HG03108 (cell line): Measurements from ENCODE around the gene PCIF1.
A peak's percentile ranks its signal among the peaks of the same experiment; 100 is the strongest.

ENCODE experiments used
- ATAC-seq: cut with Tn5 transposase; IDR thresholded peaks from one replicate; pipeline ENCODE4 v1.9.1; 2021; ENCODE audit warnings: moderate library complexity; ENCODE audit not compliant: unreplicated experiment

Gene PCIF1

DNA sequence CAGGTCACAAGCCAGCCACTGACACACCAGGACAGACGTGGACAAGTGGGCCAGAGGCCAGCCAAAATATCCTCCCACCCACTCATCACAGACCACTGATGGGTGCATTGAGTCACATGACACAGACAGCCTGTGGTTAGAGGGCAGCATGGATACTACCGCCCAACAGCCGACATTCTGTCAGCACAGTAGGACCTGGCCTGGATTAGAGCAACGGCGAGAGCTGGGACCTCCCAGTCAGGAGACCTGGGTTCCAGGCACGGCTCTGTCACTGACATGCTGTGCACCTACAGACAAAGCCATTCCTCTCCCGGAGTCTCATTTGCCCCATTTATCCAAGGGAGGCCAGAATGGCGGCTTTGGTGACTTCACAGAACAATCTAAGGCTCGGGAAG, 29.5 kb downstream of the PCIF1 start:
- no peak for ATAC-seq

DNA sequence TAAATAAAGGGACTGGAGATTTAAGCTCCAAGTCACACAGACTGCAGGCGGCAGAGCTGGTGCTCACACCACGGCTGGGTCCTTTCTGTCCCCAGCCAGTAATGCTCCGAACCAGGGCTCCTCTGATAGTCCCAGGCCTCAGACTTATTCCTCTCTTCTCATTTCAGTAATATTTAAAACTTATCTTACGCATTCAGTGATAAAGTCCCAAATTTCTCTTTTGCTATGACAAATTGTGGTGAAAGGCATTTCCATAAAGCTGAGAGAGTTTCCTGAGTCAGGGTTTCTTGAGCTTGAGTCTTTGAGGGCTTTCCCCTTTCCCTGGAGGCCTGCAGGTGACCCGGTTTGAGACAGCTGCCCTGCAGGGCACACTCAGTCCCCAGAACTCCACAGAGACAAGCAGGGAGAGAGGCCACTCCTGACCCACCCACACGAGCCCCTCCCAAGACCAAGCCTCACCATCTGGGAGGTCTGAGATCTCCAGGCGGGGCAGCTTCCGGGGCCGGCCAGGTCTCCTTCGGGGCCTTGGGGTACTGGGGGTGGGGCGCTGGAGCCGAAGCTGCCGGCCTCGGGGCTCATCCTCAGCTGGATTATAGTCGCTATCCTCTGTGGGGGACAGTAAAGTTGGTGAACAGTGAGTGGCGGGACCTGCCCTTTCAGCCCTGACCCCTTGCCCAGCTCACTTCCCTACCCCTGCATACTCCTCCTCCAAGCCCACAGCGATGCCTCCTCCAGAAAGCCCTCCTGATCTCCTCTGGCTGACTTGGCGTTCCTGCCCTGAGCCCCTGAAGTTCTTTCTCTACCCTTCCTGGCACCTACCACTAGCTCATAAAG, 30.9 kb downstream of the PCIF1 start:
- ATAC-seq = no peak

DNA sequence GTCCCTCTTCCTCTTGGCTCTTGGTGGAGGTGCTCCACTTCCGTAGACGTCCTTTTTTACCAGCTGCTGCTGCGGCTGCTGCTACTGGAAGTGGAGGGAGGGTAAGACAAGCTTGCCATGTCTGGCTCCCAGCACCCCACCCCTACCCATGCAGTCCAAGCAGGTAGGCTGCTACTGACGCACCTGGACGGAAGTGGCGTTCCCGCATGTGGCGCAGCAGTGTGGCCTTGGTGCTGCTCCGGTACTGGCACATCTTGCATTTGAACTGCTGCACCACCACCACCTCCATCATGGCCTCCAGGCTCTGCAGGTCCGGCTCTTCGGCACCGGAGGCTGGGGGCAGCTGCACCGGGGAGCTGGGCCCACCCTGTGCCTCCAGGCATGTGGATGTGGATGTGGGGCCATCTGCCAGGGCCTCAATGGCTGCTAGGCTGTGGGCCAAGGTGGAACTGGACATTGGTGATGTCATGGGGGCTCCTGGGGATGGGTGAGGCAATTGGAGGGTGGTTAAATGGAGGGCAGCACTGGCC, 33.1 kb downstream of the PCIF1 start:
- ATAC-seq = no peak

DNA sequence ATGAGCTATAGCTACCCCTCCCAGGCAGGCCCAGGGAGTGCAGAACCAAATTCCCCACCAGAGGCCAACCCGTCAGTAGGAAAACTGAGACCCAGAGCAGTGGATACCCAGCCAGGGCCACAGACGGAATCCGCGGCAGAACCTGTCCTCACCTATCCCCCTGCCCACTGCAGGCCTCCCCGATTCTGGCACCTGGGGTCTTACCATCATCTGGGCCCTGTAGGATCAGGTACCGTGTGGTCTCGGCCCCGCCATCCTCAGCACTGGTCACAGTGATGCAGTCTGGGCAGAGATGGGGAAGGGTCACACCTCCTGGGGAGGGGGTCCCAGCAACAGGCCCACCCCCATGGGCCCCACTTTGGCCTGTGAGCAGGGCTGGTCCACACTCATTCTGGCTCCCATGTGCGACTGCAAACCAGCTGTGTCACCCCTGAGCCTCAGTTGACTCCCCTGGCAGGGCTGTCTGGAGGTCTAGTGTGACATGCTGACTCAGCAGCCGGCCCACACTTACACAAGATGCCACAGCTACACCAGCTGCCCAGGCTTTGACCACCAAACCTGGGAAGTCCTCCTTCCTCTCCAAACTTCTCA, 33.7 kb downstream of the PCIF1 start:
- ATAC-seq = no peak

DNA sequence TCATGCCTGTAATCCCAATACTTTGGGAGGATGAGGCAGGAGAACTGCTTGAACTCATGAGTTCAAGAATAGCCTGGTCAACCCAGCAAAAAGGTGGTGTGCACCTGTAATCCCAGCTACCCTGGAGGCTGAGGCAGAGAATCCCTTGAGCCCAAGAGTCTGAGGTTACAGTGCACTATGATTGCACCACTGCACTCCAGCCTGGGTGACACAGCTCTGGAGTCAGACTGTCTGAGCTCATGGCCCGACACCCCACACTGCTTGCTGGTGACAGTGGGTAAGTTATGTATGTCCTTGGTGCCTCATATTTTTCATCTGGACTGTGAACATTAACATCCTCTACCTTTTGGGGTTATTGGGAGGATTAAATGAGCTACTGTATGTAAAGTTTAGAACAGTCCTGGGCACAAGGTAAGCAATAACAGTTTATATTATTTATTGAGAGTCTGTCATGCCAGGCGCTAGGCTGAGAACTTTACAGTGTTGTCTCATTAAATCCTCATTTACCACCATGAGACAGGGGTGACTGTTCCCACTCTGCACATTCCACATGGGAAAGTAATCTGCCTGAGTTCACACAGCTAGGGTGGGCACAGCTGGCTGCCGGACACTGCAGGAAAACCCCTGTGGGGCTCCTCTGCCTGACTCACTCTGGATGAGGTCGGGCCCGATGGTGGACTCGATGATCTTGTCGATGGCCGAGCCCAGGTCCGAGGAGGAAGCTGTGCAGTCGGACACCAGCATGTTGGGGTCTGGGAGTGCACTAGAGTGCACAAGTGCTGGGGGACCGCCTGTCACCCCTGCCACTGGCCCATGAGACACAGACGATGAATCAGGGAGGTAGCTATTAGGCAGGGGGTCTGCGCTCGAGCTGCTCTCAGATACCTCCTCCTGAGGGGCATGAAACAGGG, 34.6 kb downstream of the PCIF1 start:
- ATAC-seq = no peak

DNA sequence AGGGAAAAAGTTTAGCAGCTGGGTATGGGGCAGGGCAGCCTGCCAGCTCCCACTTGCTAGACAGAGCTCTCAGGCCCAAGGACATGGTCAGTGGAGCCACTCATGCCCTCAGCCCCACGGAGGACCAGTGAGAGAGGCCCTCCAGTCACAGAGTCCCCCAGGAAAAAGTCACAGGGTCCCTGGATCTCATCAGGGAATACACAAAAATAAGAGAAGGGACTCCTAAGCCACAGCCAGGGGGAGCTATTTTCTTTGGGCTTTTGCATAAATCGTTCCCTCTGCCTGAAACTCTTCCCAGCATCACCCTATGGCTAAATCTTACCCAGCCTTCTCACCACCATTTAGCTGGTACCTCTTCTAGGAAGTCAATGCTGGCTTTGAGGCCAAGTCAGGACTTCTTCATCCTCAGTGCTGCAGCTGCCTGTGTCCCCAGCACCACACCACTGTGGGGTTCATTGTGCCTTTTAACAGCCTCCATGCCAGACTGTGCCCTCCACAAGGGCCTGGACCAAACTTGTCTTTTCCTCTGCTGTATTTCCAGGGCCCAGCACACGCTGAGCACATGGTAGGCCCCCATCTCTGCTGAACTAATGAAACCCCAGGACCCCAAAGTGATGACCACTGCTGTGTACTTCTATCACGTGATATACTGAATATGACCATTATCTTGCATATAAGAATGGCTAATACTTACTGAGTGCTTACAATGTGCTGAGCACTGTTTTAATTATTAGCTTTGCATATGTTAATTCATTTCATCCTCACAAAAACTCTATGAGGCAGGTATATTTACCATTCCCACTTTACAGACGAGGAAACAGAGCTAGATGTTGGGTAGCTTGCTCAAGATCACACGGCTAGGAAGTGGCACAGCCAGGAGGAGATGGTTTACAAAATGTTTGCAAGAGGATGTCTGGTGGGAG, 35.5 kb downstream of the PCIF1 start:
- no peak for ATAC-seq

DNA sequence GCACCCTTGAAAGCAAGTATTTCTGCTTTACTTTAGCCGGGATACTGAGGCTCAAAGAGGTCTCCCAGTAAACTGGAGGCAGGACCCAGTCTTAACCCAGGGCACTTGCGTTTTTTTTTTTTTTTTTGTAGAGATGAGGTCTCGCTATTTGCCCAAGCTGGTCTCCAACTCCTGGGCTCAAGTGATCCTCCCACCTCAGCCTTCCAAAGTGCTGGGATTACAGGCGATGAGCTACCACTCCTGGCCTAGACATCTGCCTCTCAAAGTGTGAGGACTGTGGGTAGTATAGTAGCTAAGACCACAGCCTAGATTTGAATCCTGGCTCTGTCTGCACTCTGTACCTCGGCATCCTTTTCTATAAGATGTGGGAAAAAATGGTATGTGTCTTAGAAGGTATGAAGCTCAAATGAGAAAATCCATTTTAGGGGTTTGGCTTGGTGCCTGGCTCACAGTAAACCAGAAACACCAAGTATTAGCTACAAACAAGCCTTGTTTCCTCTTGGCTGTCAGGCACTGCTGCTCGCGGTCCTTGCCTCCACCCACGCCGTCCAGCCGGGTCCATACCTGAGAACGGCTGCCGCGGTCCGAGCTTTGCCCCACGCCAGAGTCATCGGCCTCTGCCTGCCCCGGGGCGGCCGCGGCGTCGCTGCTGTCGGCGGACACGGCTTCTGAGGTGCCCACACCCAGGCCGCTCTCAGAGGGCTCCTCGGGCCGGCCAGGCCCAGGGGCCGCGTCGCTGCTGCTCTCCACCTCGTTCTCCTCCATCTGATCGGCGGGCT, 36.4 kb downstream of the PCIF1 start:
- ATAC-seq = peak; percentile 10

DNA sequence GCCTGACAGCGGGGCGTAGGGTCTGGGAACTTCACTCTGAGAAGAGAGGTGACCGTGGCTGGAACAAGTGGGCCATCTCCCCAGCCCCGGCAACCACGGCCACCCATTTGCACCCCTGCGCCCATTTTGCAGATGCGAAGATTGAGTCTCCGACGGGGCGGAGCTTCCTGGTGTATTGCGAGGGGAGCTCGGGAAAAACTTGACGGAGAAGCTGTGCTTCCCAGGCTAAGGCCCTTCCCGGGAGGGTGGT, 36.9 kb downstream of the PCIF1 start:
- ATAC-seq = peak; percentile 4

DNA sequence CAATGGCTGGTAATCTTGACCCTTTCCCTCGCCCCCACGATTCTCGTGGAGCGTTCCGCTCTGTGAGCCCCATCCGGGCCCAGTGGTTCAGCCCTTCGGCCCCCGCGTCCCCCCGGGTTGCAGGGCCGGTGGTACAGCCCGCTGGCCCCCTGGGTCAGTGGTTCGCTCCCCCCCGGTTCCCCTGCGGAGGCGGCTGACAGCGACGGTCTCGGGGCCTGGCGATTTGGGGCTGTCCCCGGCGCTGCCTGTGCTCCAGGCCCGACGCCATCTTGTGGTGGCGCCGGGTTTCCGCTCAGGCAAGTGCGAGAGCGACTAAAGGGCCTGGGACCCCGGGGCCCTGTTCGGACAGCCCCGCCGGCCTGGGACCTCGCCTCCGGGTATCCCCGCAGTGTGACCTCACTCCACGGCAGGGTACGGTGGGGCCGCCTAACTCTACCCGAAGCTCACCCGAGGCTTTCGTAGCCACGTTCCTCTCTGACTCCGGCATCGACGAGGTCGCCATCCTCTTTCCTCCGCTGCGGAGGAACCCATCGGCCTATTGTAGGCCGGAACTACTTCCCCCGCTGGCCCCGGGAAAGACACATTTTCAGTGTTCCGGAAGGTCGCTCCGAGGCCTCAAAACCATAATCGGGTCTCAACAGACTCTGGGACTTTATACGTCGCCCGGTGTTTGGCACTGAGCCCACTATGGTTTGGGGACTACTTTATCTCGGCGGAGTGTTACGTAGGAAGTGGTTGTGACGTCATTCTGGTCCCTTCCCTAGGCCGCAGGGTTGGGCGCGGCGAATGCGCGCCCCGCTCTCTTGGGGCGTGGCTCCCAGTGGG, 37.4 kb downstream of the PCIF1 start, which contains the start of gene ZNF335:
ZNF335 (minus strand) TSS at position 529 of the 825 bp plus-strand sequence. CDS start 793 bp downstream, outside the sequence.
- peak; percentile 51 for ATAC-seq

DNA sequence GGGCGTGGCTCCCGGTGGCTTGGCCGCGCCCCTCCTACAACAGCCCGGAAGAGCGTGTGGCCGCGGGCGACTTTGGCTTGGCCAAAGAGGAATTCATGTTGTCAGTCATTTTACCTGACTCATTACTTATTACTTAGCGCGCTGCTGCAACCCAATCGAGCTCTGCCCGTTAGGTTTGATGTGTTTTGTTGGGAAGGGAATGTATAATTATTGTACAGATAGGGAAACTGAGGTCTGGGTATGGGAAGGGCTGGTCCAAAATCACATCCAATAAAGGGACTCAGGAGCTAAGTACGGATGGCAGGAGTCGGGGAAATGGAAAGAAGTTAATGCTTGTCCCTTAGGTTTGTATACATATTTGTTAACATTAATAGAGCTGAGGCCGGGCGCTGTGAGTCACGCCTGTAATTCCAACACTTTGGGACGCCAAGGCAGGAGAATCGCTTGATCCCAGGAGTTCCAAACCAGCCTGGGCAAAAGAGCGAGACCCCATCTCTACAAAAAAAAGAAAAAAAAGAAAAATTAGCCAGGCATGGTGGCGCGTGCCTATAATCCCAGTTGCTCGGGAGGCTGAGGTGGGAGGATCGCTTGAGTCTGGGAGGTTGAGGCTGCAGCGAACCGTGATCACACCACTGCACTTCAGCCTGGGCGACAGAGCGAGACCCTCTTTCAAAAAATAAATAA, 38.2 kb downstream of the PCIF1 start:
- peak; percentile 73 for ATAC-seq

DNA sequence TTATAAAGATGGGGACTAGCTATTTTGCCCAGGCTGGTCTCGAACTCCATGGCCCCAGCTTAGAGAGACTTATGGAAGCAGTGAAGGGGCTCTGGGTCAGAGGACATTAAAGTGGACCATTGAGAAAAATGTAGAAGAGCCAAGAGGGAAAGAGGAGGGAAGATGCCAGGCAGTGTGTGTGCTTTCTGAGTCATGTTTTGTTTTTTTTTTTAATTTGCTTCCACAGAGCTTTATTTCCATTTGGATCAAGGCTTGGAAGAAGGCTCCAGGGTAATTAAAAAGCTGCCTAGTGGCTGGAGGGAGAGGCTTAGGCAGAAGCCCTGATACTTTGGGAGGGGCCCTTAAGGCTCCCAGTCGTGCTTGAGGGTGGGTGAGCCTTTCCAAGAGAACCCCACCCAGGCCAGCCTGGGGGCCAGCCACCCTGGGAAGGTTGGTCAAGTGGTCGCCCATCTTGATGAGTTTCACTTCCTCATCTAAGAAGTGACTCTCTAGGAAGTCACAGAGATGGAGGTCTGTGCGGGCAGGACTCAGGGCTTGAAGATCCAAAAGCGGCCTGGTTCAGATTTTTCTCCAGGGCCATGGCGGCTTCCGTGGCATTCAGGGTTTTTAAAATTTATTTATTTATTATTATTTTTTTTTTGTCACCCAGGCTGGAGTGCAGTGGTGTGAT, 40.5 kb downstream of the PCIF1 start:
- ATAC-seq = no peak

DNA sequence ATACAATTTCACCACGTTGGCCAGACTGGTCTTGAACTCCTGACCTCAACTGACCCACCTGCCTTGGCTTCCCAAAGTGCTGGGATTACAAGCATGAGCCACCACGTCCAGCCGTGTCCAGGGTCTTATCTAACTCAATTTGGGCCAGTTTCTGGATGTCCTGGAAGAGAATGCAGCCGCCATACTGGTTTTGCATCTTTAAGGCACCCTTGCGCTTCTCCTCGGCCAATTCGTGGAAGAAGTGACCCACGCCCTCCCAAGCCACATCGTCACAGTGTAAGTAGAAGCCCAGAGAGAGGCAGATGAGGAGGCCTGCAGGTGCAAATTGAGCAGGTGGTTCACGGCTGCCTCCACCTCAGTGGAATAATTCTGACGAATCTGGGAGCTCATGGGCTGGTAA, 41.2 kb downstream of the PCIF1 start:
- ATAC-seq = no peak

DNA sequence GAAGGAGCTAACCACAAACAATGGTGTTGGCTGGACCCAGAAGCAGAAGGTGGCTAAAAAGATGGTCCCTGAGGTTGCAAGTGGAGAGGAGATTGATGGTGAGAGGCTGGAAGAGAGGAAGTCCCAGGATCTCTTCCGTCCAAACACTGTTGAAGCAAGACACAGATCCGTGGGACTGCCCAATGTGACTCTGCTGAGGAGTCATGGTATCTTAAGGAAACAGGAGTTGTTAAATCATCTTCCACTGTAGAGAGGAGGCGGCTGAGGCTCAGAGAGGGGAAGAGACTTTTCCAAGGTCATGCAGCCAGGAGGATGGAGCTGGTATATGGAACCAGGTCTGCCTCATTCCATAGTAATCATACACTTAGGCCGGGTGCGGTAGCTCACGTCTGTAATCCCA, 41.6 kb downstream of the PCIF1 start:
- ATAC-seq = no peak

DNA sequence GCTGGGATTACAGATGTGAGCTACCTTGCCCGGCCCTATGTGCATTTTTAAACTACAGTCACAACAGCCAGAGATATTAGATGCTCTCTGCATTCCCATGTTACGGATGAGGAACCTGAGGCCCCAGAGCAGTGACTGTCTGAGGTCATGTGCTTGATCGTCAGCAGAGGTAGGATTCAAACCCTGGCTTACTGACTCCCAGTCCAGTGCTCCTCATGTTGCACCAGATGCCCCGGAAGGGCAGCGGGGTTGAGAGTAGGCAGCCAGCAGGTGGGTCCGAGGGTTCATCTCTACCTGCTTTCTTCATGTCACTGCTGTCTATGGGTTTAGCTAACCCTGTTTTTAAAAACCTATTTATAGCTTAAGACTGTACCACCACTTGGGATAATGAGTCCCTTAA, 46.8 kb downstream of the PCIF1 start:
- no peak for ATAC-seq

DNA sequence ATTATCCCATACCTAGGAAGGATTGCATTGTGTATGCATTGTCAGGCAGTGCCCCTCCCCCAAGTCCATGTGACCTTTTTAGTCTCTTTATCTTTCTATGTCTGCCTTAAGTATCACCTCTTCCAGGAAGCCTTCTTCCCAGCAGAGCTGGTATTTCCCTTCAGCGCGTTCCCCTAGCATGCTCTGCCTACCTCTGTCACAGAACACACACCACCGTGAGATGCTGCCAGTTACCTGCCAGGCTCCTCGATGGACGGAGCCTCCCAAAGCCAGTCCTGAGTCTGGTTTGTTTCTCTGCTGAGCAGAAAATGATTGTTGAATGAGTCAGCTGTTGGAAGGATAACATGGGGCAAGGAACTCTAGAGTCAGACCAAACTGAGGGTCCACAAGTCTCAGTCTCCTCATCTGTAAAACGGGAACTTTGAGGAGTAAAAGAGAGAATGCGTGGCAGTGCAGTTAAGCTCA, 48.8 kb downstream of the PCIF1 start:
- no peak for ATAC-seq

DNA sequence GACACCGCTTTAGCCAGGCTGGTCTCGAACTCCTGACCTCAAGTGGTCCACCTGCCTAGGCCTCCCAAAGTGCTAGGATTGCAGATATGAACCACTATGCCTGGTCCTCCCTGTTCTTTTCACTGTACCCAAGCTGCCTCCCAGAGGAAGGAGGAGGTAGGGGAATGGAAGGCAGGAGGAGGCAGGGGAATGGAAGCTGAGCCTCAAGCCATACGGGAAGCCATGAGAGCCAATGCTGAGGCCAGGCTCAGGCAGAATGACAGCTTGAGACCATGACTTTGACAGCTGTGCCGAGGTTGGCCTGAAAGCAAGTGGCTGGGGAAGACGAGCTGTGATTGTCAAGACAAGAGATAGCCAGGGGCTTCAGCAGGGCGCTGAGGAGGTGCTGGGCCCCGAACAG, 51.1 kb downstream of the PCIF1 start:
- no peak for ATAC-seq

DNA sequence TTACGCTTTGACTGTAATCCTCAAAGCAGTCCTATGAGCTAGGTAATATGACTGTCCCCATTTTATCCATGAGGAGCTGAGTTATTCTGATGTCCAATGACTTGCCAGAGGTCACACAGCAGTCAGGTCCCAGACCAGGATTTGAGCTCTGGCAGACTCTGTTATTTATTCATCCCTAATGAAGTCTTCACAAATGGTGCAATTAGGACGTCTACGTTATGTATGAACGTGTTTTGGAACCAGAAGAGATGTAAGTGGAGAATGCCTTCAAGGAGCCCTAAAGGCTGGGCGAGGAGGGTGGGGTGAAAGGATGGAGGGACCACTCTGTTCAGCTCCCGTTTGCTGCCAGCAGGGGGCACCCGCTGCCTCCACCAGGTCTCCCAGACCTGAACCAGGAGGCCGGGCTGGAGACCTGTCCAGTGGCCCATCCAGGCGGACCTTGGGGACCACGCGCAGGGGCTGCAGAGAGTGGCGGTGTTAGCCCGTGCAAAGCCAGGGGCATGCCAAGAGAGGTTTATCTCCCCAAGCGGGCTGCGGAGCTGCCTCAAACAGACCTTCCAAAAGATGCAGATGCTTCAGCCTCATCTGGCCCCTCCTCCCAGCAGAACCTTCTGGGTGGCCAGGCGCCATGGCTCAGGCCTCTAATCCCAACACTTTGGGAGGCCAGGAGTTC, 52.8 kb downstream of the PCIF1 start:
- no peak for ATAC-seq
